DND-41 (cell line): ENCODE measurements around the gene TSPAN9.

Experiments
- ATAC-seq: fragments of 200-7000 bp; cut with Tn5 transposase; 3 replicates; pipeline ENCODE4 v1.9.1; 2021; ENCODE audit warnings: low read depth; ENCODE audit not compliant: insufficient read depth
- DNase-seq: peaks from one replicate; pipeline ENCODE4 v3.0.0-alpha.2; 2020
- H2AFZ ChIP-seq: 2 replicates; pipeline ENCODE4 v1.6.0; 2012; ENCODE audit warnings: low read depth, low read length
- H3K27ac ChIP-seq: 2 replicates; pipeline ENCODE4 v1.5.1; 2012; ENCODE audit warnings: low read length, inconsistent platforms
- H3K27me3 ChIP-seq: fragments of 200-600 bp; sonication (generic); 2 replicates; pipeline ENCODE4 v1.6.0; 2012; ENCODE audit warnings: low read length, mild to moderate bottlenecking, inconsistent platforms; ENCODE audit not compliant: insufficient read depth, poor library complexity
- H3K36me3 ChIP-seq: 2 replicates; pipeline ENCODE4 v1.5.1; 2012; ENCODE audit warnings: low read length, inconsistent platforms; ENCODE audit not compliant: insufficient read depth
- H3K4me1 ChIP-seq: 2 replicates; pipeline ENCODE4 v1.5.1; 2012; ENCODE audit warnings: mild to moderate bottlenecking, low read length; ENCODE audit not compliant: insufficient read depth
- H3K4me2 ChIP-seq: 2 replicates; pipeline ENCODE4 v1.6.0; 2012; ENCODE audit warnings: mild to moderate bottlenecking, moderate library complexity, low read length, inconsistent platforms; ENCODE audit not compliant: insufficient read depth
- H3K4me3 ChIP-seq, 2 experiments: fragments of 200-600 bp in 1 of 2; shearing (Covaris generic) in 1 of 2; 2 replicates each; pipeline ENCODE4 v1.5.1; 2012 to 2016; ENCODE audit warnings: inconsistent platforms in 2 of 2, low read length in 2 of 2, mild to moderate bottlenecking in 2 of 2, low read depth in 1 of 2, moderate library complexity in 1 of 2
- H3K79me2 ChIP-seq: 2 replicates; pipeline ENCODE4 v1.6.0; 2012; ENCODE audit warnings: low read length, inconsistent platforms; ENCODE audit not compliant: insufficient read depth
- H3K9ac ChIP-seq: 2 replicates; pipeline ENCODE4 v1.6.0; 2012; ENCODE audit warnings: low read depth, mild to moderate bottlenecking, inconsistent platforms, low read length, moderate library complexity
- H3K9me3 ChIP-seq: 2 replicates; pipeline ENCODE4 v1.5.1; 2012; ENCODE audit warnings: low read length, moderate library complexity, mild to moderate bottlenecking, inconsistent platforms; ENCODE audit not compliant: insufficient read depth, severe bottlenecking
- H4K20me1 ChIP-seq: 2 replicates; pipeline ENCODE4 v1.6.0; 2012; ENCODE audit warnings: low read length; ENCODE audit not compliant: insufficient read depth
- EZH2 ChIP-seq: IDR thresholded peaks from 3 replicates; pipeline ENCODE4 v1.6.1; 2012; ENCODE audit warnings: borderline replicate concordance, low read depth, mild to moderate bottlenecking, moderate library complexity, low read length, inconsistent platforms; ENCODE audit not compliant: severe bottlenecking
- TF ChIP-seq, protein P1 (sequence below): IDR thresholded peaks from 2 replicates; pipeline ENCODE4 v1.5.1; 2012; ENCODE audit warnings: borderline replicate concordance, low read length, moderate library complexity, mild to moderate bottlenecking; ENCODE audit not compliant: poor library complexity, severe bottlenecking; ENCODE audit errors: extremely low read depth

Gene TSPAN9

DNA sequence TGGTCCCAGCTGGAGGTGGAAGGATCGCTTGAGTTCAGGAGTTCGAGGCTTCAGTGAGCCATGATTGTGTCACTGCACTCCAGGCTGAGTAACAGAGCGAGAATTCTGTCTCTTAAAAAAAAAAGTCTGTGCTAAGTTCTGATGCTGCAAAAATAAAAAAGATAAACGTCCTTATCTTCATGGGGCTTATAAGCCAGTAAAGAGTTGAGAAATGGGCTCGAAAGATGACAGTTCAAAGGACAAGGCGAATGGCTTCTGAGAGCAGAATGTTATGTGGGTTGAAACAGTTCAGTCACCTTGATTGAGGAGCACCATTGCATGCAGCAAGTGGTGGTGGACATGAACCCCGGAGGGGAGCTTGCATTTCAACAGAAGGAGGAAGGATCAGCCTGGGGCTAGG, 4.7 kb downstream of the TSPAN9 start:
- Histone ChIP-seq H3K9ac (no peak overlapping the region), H3K9me3 (no peaks in the 10 kb centered on the region), H3K27ac (no peak overlapping the region), H3K4me2 (no peak overlapping the region), H4K20me1 (0 out of 2 replicates have a peak, but pooled peaks cover 7% of the 10 kb centered on the region), H3K27me3 (peaks cover 13% of the 10 kb centered on the region), H3K4me3 (no peak overlapping the region), H3K79me2 (no peaks in the 10 kb centered on the region), H2AFZ (no peak overlapping the region), H3K36me3 (no peaks in the 10 kb centered on the region), H3K4me1 (peaks cover 11% of the 10 kb centered on the region)
- ATAC-seq: no peak
- TF ChIP-seq, protein P1, sequence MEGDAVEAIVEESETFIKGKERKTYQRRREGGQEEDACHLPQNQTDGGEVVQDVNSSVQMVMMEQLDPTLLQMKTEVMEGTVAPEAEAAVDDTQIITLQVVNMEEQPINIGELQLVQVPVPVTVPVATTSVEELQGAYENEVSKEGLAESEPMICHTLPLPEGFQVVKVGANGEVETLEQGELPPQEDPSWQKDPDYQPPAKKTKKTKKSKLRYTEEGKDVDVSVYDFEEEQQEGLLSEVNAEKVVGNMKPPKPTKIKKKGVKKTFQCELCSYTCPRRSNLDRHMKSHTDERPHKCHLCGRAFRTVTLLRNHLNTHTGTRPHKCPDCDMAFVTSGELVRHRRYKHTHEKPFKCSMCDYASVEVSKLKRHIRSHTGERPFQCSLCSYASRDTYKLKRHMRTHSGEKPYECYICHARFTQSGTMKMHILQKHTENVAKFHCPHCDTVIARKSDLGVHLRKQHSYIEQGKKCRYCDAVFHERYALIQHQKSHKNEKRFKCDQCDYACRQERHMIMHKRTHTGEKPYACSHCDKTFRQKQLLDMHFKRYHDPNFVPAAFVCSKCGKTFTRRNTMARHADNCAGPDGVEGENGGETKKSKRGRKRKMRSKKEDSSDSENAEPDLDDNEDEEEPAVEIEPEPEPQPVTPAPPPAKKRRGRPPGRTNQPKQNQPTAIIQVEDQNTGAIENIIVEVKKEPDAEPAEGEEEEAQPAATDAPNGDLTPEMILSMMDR: no peak
- TF ChIP-seq EZH2: no peak
- no peak for DNase-seq

DNA sequence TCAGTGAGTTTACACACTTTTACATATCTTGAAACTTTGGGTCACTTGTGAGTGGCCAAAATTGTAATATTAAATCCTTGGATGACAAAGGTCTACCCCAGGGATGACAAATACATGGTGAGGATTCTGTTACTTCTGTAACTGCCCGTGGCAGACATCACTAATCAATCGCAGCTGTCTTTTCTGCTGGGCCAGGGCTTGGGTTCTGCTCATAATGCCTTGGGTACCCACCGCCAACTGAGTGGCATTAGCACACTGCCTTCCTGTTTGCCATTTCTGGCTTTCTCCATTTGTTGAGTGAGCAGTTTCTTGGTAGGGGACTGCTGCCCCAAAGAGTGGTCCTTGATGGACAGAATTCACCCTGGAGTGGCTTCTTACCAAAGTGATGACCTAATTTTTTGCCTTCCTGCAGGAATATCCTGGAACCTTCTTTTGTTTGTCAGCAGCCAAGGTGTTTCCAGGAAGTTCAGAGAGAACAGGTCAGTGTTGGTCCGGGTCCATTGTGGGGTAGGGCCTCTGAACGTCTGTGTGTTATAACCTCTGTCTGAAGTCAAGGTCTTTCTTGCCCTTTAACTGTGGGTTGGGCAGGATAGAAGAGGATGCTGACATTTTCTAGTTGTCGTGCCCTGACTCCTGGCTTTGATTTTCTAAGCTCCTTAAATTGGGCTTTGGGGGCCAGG, 6.2 kb downstream of the TSPAN9 start:
- TF ChIP-seq, protein P1: no peak
- Histone ChIP-seq H3K4me1 (0 out of 2 replicates have a peak, but pooled peaks cover 3% of the 10 kb centered on the region), H3K27me3 (peaks cover 2% of the 10 kb centered on the region)

GRCh38 chr12:3083921-3084347, 6.8 kb downstream of the TSPAN9 start:
- no peaks in the 10 kb centered on the region for H3K27me3 ChIP-seq
- no peak; the same call in 2 of the 3 replicates for ATAC-seq
- no peak overlapping the region for H3K4me3 ChIP-seq
- no peak for DNase-seq
- no peaks in the 10 kb centered on the region for H3K36me3 ChIP-seq
- no peak overlapping the region for H3K27ac ChIP-seq
- TF ChIP-seq, protein P1: no peak
- TF ChIP-seq EZH2: no peak
- no peak overlapping the region for H3K4me2 ChIP-seq
- H2AFZ ChIP-seq: peak overlapping the region; percentile 64; the same call in 1 of the 2 replicates
- no peaks in the 10 kb centered on the region for H3K79me2 ChIP-seq
- no peak overlapping the region for H3K9ac ChIP-seq
- H3K9me3 ChIP-seq: no peaks in the 10 kb centered on the region
- H3K4me1 ChIP-seq: 0 out of 2 replicates have a peak, but pooled peaks cover 3% of the 10 kb centered on the region
- H4K20me1 ChIP-seq: no peaks in the 10 kb centered on the region

More for the DNA sequence above, 6.2 kb downstream of the TSPAN9 start:
- no peaks in the 10 kb centered on the region for H3K36me3 ChIP-seq
- H2AFZ ChIP-seq: peak overlapping the region; percentile 64
- no peak overlapping the region for H3K27ac ChIP-seq
- H3K79me2 ChIP-seq: no peaks in the 10 kb centered on the region
- 0 out of 2 replicates have a peak, but pooled peaks cover 1% of the 10 kb centered on the region for H4K20me1 ChIP-seq
- H3K4me2 ChIP-seq: no peak overlapping the region
- no peak overlapping the region for H3K9ac ChIP-seq
- DNase-seq (no peak), ATAC-seq (no peak)
- no peak overlapping the region for H3K4me3 ChIP-seq
- H3K9me3 ChIP-seq: no peaks in the 10 kb centered on the region
